ENCODE results near the gene TMOD4. TPM values are rescaled to one million over a fixed set of nuclear protein-coding genes. Genes with fewer than 3 reads are reported as not detected.
A peak's percentile ranks its signal among the peaks of the same experiment; 100 is the strongest.

TMOD4 gene
- total and polyA plus RNA-seq, 7 donors = 17.6 to 434 (median 274) TPM

GRCh38 chr1:151143986-151144385 is 31.8 kb downstream of the TMOD4 start:
- 12 to 18% (median 12%) methylated on average over 3 to 5 of the region's 5 CpGs for WGBS, 3 donors
- Histone ChIP-seq H3K27ac (peak overlapping the region; percentile 89), H3K36me3 (ENCODE audit: insufficient read depth in 1 of 2, low read depth in 1 of 2) (peaks cover 0 to 20% of the 10 kb centered on the region in 2 donors), H3K4me1 (peaks cover 54% of the 10 kb centered on the region), H3K9me3 (no peaks in the 10 kb centered on the region), H3K4me3 (peak overlapping the region; percentile 76), H3K27me3 (ENCODE audit: insufficient read depth in 3 of 3, low read length in 2 of 3) (no peaks in the 10 kb centered on the region)
- intact Hi-C loops (cut with DNase I) = no loop called here
- no peak for TF ChIP-seq CTCF (IDR thresholded peaks at IDR 0.05)
- ATAC-seq (no peak), DNase-seq (no peak)

GRCh38 chr1:151143057-151143435 is 32.7 kb downstream of the TMOD4 start:
- Histone ChIP-seq H3K9me3 (no peaks in the 10 kb centered on the region), H3K27ac (peak overlapping the region; percentile 89), H3K27me3 (ENCODE audit: insufficient read depth in 3 of 3, low read length in 2 of 3) (no peaks in the 10 kb centered on the region), H3K4me3 (peak overlapping the region; percentile 76), H3K4me1 (peaks cover 48% of the 10 kb centered on the region), H3K36me3 (ENCODE audit: insufficient read depth in 1 of 2, low read depth in 1 of 2) (peaks cover 0 to 29% of the 10 kb centered on the region in 2 donors)
- DNase-seq = peak in 1 of 2 donors; percentile 80
- peak; percentile 20 for TF ChIP-seq CTCF (IDR thresholded peaks at IDR 0.05)
- 12 to 24% (median 21%) methylated on average over 7 of the region's 7 CpGs for WGBS, 3 donors
- ATAC-seq = peak; percentile 36 to 59 (median 42)
- intact Hi-C loops (cut with DNase I) = no loop called here

GRCh38 chr1:151142411-151143056 is 33.2 kb downstream of the TMOD4 start:
- intact Hi-C loops (cut with DNase I) = no loop called here
- peaks cover 0 to 35% of the 10 kb centered on the region in 2 donors for H3K36me3 ChIP-seq (ENCODE audit: insufficient read depth in 1 of 2, low read depth in 1 of 2)
- WGBS, 3 donors = 20 to 37% (median 31%) methylated on average over 5 of the region's 5 CpGs
- peak overlapping the region; percentile 76 for H3K4me3 ChIP-seq
- H3K9me3 ChIP-seq = no peaks in the 10 kb centered on the region
- DNase-seq (peak; percentile 68 to 94), ATAC-seq (peak; percentile 74 to 79 (median 76))
- peaks cover 43% of the 10 kb centered on the region for H3K4me1 ChIP-seq
- TF ChIP-seq CTCF (IDR thresholded peaks at IDR 0.05) = no peak
- H3K27me3 ChIP-seq (ENCODE audit: insufficient read depth in 3 of 3, low read length in 2 of 3) = no peaks in the 10 kb centered on the region
- H3K27ac ChIP-seq = peak overlapping the region; percentile 89

- Histone ChIP-seq H3K27me3 (ENCODE audit: insufficient read depth in 3 of 3, low read length in 2 of 3) (no peaks in the 10 kb centered on the region), H3K36me3 (ENCODE audit: insufficient read depth in 1 of 2, low read depth in 1 of 2) (peaks cover 0 to 82% of the 10 kb centered on the region in 2 donors), H3K27ac (no peak overlapping the region), H3K9me3 (no peaks in the 10 kb centered on the region), H3K4me3 (no peak overlapping the region), H3K4me1 (peaks cover 17% of the 10 kb centered on the region)
- intact Hi-C loops (cut with DNase I) = no loop called here
- DNase-seq (no peak), ATAC-seq (no peak)
- WGBS, 3 donors = 89 to 92% (median 92%) methylated on average over 6 to 7 of the region's 7 CpGs
- no peak for TF ChIP-seq CTCF (IDR thresholded peaks at IDR 0.05)
Measured at GRCh38 chr1:151137789-151138188, 38.0 kb downstream of the TMOD4 start.
